Raji (cell line): Measurements from ENCODE around the gene ELOB.
A peak's percentile ranks its signal among the peaks of the same experiment; 100 is the strongest.

Source experiments
- POLR2A ChIP-seq: IDR thresholded peaks from 2 replicates; pipeline ENCODE4 v1.6.1; 2011; ENCODE audit warnings: low read depth, low read length, control low read depth; ENCODE audit not compliant: insufficient read depth

The ELOB gene

DNA sequence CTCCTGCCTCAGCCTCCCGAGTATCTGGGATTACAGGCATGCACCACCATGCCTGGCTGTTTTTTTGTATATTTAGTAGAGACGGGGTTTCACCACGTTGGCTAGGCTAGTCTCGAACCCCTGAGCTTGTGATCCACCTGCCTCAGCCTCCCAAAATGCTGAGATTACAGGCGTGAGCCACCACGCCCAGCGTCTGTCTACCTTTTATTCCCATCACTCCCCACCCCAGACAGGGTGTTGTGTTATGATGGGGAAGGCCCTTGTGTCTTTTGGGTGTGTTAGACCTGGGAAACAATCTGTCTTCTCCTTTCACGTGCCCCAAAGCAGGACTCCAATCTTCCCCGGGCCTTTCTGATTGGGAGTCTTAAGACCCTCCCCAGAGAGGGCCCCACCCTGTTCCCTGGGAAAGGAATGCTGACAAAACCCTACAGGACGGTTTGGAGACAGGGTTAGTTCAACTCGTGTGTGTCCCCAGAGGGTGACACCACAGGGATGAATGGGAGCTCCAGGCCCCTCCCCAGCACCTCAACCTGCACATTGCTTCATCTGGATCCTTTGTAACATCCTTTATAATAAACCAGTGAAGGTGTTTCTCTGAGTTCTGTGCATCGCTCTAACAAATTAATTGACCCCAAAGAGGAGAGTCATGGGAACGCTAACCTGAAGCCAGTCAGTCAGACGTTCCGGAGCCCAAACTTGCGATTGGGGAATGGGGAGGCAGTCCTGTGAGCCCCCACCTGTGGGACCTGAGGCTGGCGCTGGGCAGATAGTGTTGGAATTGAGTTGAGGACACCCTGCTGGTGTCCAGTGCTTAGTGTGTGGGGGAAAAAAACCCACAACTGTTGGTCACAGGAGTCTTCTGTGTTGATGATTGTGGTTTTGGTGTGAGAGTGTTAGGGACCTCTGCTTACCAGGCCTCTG is 3.2 kb upstream of the ELOB start:
- peak; percentile 28; the same call in 1 of the 2 replicates for TF ChIP-seq POLR2A

DNA sequence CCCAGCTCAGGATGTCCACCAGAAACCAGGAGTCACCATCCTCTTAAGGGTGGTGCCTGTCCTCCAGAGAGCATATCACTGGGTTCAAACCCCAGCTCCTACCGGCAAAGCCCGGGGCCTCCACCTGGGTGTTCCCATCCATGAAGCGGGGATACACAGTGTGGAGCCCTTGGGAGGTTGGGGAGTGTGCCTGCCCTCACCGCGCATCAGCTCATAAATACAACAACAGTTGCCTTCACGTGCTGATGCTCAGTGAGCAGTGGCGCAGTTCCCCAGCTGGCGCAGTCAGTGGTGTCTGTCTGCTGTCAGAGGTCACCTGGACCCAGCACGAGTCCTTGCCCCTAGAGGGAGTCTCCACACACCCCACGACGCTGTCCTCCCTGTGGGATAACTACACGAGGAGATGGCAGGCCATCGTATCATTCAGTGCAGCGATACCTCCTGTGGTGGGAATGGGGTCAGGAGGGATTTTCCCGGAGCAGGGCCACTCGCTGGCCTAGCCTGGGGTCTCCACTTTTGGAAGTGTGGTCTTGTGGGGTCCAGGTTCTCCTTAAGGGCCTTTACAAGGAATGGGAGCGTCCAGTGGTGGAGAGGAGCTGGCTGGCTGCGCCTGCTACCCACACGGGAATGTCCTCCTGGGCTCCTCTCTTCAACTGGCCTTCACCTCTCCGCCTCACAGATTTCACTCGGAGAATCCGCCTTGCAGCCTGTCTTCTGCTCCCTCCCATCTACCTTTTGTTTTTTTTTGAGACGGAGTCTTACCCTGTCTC is 2.3 kb upstream of the ELOB start:
- TF ChIP-seq POLR2A = peak; percentile 62; the same call in 1 of the 2 replicates

DNA sequence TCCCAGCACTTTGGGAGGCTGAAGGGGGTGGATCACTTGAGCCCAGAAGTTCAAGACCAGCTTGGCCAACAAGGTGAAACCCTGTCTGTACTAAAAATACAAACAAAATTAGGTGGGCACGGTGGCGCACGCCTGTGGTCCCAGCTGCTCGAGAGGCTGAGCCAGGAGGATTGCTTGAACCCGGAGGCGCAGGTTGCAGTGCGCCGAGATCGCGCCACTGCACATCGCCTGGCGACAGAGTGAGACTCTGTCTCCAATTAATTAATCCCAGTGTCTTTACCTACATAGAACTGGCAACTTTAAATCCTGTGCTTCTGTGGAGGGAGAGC is 1.5 kb upstream of the ELOB start:
- TF ChIP-seq POLR2A = no peak

DNA sequence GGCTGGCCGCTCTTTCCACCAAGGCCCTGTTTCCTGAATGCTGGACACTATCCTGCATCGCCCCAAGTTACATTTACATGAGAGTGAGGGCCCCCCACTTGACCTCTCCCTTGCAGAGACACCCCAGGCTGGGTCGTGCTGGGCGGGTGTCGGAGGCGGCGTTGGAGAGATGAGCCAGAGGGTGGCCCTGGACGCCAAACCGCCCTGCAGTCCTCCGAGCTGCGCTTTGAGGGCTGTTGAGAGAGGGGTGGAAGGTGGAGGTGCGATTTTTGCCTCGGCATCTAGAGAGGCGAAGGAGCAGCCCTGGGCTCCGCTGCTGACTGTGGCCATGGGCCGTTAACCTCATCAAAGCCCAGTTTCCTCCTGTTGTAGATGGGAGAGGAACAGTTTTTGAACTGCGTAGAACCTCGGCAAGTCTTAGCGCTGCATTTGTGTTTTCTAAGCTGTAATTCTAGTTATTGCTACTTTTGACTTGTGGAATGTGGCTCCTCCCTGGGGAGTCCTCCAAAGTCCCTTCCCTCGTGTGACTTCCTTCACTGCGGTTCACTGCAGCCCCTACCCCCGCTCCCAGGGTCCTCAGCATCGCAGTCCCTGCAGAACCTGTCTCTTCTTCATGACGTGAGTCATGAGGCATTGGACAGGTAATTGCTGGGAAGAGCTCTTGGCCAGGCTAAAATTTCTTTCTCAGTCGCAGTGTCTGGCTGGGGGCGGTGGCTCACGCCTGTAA is 986 bp upstream of the ELOB start:
- peak; percentile 42 for TF ChIP-seq POLR2A

DNA sequence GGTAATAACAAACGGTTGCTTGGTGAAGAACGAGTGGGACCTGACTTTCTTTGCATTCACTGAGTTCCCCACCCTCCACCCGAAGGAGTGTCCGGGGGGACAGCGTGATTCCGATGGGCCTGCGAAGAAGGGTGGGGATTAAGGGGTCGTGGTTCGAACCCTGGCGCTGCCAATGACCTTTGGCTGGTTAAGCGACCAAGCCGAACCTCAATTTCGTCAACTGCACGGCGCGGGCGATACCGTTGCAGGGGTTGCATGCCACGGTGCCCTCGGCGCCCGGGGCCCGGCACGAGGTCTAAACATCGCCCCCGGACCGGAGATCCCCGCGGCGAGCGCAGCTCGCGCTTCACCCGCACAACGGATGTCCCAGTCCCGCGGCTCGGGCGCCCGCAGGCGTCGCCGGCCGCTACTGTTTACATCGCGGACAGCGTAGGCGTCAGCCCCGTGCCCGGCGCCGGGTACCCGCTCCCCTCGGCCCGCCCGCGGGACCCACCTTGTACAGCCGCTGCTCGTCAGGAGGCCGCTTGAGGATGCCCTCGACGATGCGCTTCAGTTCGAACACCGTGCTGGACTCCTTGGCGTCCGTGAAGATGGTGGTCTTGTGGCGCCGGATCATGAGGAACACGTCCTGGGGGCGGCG is 460 bp downstream of the ELOB start:
- 0 out of 2 replicates have a peak, but pooled peaks have one; percentile 17 for TF ChIP-seq POLR2A

DNA sequence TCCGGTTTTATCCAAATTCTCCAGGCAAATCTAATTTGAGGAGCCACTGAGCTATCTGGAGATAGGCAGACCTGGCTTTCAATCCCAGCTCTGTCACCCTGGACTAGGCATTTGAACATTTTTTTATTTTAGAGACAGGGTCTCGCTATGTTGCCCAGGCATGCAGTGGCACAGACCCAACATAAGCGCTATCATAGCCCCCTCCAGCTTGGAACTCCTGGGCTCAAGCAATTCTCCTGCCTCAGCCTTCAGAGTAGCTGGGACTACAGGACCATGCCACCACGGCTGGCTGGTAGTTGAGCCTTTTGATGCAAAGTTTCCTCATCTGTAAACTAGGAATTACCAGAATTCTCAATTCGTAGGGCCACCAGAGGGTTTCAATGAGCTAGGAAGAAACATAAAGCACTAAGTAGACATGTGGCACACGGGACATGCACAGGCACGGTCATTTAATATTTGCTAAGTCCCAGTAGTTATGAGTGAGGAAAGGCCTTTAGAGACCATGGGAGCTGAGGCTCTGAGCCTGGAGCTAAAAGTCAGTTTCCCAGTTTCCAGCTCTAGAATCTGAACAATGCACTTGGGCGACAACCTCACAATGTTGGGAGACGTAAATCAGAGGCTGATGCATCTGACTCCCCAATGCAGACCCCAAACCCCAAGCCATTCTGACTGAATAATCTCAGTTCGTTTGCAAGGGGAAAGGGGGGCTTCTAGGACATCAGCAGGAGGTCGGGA is 1.1 kb downstream of the ELOB start:
- no peak for TF ChIP-seq POLR2A

DNA sequence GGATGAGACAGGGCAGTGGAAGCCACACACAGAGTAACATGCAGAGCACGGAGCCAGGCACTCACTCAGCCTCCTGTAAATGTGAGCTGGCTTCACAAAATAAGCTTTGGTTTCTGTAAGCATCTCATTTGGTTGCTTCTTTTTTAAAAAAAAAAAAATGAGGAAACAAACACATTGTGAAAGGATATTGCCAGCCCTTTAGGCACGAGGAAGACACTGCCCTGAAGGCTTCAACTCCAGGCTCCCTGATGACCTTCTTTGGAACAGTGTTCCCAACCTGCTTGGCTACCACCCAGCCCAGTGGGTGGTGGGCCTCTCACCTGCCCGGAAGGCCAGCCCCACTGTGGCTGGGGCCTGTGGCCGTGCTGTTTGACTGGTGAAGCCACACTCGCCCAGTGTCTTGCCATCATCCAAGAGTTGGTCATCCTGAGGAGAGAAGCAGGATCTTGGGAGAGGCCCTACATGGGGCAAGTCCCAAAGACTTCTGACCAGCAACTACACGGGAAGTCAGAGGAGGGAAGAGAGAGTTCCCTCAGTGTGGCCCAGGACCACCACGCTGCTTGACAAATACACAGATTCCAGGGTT is 1.9 kb downstream of the ELOB start:
- no peak for TF ChIP-seq POLR2A

DNA sequence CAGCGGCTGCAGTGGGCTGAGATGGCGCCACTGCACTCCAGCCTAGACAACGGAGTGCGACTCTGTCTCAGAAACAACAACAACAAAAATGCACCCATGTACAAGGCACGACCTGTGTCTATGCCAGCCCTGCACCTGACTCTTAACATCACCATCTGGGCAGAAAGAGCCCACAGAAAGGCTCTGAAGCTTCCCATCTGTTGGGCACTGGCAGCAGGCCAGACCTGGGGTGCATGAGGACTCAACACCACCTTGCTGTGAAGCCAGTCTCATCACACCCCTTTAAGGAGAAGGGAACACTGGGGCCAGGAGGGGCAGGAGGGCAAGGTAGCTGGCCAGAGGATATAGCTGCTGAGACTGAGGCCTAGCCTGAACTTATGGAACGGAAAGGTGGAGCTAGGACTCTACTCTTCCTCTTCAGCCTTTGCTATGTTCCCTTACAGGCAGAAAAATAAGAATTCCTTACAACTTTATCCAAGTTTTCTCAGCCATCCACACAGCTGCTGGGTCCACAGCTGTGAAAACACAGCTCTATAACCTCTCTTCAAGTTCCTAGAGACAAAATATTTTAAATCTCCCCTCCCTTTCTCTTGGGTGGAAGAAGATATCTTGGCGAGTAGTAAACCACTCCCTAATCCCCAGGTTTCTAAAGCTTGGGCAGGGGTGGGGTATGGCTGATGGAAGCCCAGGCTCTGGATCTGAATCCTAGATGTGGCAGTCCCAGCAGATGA is 2.8 kb downstream of the ELOB start:
- no peak for TF ChIP-seq POLR2A

DNA sequence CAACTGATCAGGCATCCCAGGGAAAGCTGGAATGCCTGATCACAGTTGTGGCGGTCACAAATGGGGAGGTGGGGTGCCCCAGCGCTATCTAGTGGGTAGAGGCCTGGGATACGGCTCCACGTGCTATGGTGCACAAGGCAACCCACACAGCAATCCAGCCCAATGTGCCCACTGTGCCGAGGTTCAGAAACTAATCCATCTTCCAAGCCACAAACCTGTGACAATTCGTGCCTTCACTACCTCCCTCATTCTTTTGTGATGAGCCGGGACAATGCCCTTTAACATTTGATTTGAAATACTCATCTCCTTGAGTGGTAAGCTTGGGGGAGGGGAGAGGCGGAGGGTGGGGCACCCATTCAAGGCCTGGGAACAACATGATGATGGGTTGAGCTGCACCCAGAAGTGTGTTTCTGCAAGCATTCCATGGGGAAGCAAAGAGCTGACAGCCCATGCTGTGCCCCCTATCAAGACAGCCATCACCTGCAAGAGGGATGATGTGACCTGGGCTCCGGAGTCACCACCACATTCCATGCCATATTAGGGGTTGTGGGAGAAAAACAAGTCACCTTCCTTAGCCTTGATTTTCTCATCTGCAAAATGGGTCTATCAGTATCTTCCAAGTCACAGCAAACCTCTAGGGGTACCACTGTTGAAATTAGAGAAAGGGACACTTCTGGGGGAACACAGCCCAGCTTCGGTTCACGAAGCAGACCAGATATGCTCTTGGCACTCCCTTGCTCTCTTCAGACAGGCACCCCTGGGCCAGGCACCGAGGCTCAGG is 3.7 kb downstream of the ELOB start:
- no peak for TF ChIP-seq POLR2A

DNA sequence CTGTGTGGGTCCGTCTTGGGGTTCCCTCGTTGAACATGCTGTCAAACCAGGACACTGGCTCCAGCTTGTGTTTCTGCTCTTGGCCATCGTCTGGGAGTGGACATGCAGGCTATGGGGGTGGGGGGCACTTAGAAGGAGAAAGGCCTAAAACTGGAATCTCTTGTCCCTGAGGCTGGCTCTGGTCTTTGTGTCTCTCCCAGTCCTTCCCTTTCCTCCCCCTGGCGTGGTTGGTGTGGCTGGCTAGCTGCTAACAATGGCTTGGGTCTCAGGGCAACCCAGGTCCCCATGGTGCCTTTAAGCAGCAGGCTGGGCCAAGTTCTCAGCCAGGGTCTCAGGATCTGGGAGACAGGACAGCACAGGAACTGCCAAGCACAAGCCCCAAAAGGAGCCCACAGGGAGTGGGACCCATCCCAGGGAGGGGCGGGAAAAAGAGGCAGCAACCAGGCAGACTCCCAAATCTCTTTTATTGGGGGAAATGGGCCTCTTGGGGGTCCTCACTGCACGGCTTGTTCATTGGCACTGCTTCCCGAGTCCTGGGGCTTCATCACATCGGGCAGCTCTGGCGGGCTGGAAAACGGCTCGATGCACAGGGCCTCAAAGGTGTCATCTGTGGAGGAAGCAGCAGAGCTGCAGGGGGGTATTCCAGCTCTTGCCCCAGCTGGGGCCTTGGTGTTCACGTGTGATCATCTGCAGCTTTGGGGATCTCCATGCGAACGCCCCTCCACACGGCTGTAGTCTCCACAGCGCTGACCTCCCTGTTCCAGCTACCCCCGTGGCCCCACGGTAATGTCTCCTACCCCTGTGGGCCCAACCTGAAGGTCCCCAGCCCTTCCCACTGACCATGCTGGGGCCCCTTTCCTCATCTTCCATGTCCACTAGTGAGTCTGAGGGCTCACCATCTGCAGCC is 5.3 kb downstream of the ELOB start:
- TF ChIP-seq POLR2A = no peak

DNA sequence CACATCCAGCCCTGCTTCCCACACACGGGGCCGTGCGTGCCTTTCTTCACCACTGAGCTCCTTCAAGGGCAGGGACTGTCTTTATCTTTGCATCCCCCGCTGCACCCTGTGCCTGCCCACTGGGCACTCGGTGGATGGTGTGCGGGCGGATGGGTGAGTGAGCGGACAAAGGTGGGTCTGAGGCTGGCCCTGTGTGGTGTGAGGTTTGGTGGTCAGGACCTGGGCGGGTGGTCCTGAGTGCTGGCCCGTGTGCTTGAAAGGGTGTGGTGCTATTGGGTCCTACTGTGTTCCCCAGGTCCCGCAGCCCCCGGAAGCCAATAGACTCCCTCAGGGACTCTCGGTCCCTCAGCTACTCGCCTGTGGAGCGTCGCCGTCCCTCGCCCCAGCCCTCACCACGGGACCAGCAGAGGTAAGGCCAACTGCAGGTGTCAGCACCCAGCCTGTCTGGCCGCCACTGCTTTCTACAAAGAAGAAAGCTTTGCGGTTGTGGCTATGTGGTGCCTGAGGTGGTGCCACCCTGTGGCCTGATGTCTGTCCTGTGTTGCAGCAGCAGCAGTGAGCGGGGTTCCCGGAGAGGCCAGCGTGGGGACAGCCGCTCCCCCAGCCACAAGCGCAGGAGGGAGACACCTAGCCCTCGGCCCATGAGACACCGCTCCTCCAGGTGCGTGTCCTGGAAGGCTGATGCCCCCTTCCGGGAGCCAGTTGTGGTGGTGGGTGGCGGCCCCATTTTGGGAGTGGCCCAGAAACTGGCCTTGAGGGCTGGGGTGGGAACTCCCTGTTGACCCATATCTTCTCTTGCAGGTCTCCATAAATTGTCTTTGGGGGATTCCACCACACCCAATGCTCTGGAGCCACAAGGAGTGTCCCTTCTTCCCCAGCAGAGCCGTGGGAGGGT is 6.8 kb downstream of the ELOB start:
- TF ChIP-seq POLR2A = no peak
